Activated B cell treated with CpG ODN at 0.5 μM for 24 hours (primary cell): ENCODE measurements around the gene TFAP2A. TPM values are rescaled to one million over a fixed set of nuclear protein-coding genes. Genes with fewer than 3 reads are reported as not detected.

Experiments
- ATAC-seq: fragments of 200-7000 bp; cut with Tn5 transposase; one replicate; pipeline ENCODE4 v1.10.0; 2021; ENCODE audit warnings: low read depth, mild to moderate bottlenecking, moderate library complexity
- CTCF ChIA-PET: fragments of 350-600 bp; sonication (Branson Sonifier 250); formaldehyde crosslinking; loops from one replicate; lab custom pipeline; 2021; ENCODE audit warnings: antibody characterized with exemption; lab: Charles Lee
- POLR2A ChIA-PET: fragments of 350-600 bp; sonication (Branson Sonifier 250); formaldehyde crosslinking; loops from one replicate; lab custom pipeline; 2021; ENCODE audit warnings: antibody characterized with exemption; lab: Charles Lee
- DNase-seq: peaks from one replicate; pipeline ENCODE4 v3.0.0; 2022
- H3K27ac Mint-ChIP-seq: one replicate; pipeline ENCODE4 v1.8.0; 2020; ENCODE audit warnings: mixed read lengths
- H3K27me3 Mint-ChIP-seq: one replicate; pipeline ENCODE4 v1.8.0; 2021; ENCODE audit warnings: mixed read lengths
- H3K36me3 Mint-ChIP-seq: one replicate; pipeline ENCODE4 v1.8.0; 2021; ENCODE audit warnings: low read depth, mixed read lengths
- H3K4me1 Mint-ChIP-seq: one replicate; pipeline ENCODE4 v1.8.0; 2021; ENCODE audit warnings: mixed read lengths
- H3K4me3 Mint-ChIP-seq: one replicate; pipeline ENCODE4 v1.8.0; 2020; ENCODE audit warnings: mild to moderate bottlenecking, mixed read lengths
- H3K9me3 Mint-ChIP-seq: one replicate; pipeline ENCODE4 v1.8.0; 2020; ENCODE audit warnings: mixed read lengths
- intact Hi-C: fragments of 100-400 bp; cut with micrococcal nuclease; formaldehyde crosslinking; loops from one replicate; pipeline ENCODE4 v1.15.1; 2024
- total RNA-seq: library from RNA; stranded (reverse); gene quantifications from 2 replicates; pipeline ENCODE4 v1.2.3, GENCODE V29; 2022
- TF ChIP-seq, protein P1 (sequence below): fragments of 200-600 bp; IDR thresholded peaks from one replicate; pipeline ENCODE4 v1.8.0; 2022; ENCODE audit warnings: antibody characterized with exemption, mild to moderate bottlenecking

Gene TFAP2A
- total RNA-seq, 1 donor from 2014 or later, result not detected

DNA sequence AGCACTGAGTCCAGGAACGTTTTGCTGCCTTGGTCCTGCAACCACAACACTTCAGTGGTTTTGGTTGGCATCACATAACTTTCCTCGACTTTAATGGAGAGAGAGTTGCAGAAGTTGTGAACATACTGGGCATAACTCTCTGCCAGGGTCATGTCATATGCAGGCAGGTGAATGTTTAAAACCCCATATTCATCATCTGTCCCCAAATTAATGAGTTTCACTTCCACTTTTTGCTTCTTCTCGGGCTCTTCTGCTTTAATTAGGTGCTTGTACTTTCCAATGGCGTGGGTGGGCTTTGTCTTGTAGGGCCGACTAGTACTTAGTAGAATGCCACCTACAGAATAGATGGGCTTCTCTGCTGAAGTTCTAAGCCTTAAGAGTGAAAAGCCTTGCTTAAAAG lies 45.2 kb upstream of the TFAP2A start:
- TF ChIP-seq, protein P1, sequence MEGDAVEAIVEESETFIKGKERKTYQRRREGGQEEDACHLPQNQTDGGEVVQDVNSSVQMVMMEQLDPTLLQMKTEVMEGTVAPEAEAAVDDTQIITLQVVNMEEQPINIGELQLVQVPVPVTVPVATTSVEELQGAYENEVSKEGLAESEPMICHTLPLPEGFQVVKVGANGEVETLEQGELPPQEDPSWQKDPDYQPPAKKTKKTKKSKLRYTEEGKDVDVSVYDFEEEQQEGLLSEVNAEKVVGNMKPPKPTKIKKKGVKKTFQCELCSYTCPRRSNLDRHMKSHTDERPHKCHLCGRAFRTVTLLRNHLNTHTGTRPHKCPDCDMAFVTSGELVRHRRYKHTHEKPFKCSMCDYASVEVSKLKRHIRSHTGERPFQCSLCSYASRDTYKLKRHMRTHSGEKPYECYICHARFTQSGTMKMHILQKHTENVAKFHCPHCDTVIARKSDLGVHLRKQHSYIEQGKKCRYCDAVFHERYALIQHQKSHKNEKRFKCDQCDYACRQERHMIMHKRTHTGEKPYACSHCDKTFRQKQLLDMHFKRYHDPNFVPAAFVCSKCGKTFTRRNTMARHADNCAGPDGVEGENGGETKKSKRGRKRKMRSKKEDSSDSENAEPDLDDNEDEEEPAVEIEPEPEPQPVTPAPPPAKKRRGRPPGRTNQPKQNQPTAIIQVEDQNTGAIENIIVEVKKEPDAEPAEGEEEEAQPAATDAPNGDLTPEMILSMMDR, result no peak
- Mint-ChIP-seq H3K36me3 (no peaks in the 10 kb centered on the region), H3K9me3 (no peaks in the 10 kb centered on the region), H3K27ac (no peak overlapping the region), H3K4me1 (peaks cover 10% of the 10 kb centered on the region), H3K27me3 (peaks cover 17% of the 10 kb centered on the region), H3K4me3 (no peak overlapping the region)
- ATAC-seq (peak; percentile 67), DNase-seq (no peak)
- POLR2A ChIA-PET, result no interaction called here
- intact Hi-C loops, result no loop called here
- CTCF ChIA-PET, result no interaction called here

DNA sequence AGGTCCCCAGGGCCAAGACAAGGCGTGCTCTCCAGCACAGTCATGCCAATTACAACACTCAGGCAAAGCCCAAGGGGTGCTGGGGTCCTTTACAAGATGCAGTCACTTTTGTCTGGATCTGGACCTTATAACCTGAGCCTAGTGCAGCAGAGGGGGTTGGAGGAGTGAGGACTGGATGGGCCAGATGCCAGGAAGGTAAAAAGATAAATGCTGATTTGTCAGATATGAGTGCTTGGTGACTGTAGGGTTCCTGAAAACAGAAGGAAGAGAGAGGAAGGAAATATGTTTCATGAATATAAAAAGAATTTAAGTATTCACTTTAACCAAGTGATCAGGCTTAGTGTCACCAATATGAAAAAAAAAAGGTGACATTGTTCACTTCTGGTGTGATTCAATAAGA lies 43.4 kb upstream of the TFAP2A start:
- ChIA-PET CTCF (no interaction called here), POLR2A (no interaction called here)
- Mint-ChIP-seq H3K4me3 (no peak overlapping the region), H3K27ac (no peak overlapping the region), H3K27me3 (peaks cover 17% of the 10 kb centered on the region), H3K9me3 (no peaks in the 10 kb centered on the region), H3K4me1 (peaks cover 10% of the 10 kb centered on the region), H3K36me3 (no peaks in the 10 kb centered on the region)
- TF ChIP-seq, protein P1, result no peak
- ATAC-seq (no peak), DNase-seq (no peak)
- intact Hi-C loops, result no loop called here

DNA sequence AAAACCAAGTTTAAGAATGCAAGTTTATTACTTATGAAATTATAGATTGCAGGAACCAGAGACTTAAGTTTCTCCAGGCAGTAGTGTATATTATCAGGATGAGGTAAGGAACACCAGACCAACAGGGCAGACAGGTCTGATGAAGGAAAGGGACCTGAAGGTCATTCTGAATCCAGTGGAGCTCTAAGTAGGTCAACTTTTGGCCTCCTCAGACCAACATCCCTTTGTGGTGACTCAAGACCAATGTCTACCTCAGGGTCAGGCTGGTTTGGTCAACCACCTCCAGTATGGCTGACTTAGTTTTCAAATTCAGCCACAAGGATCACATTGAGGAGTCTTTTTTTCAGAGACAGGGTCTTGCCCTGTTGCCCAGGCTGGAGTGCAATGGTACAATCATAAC lies 38.7 kb upstream of the TFAP2A start:
- Mint-ChIP-seq H3K9me3 (no peaks in the 10 kb centered on the region), H3K4me1 (no peaks in the 10 kb centered on the region), H3K27ac (no peak overlapping the region), H3K4me3 (no peak overlapping the region), H3K36me3 (no peaks in the 10 kb centered on the region), H3K27me3 (peaks cover 17% of the 10 kb centered on the region)
- DNase-seq (no peak), ATAC-seq (no peak)
- POLR2A ChIA-PET, result interaction anchor here (0.5 kb wide), 1 partner anchor 240 kb away, joined by 3 read pairs; no protein-coding TSS in a partner anchor
- CTCF ChIA-PET, result no interaction called here
- intact Hi-C loops, result loop anchor here (5.0 kb wide), 1 partner anchor 646 kb away; no protein-coding TSS in a partner anchor
- TF ChIP-seq, protein P1, result no peak

DNA sequence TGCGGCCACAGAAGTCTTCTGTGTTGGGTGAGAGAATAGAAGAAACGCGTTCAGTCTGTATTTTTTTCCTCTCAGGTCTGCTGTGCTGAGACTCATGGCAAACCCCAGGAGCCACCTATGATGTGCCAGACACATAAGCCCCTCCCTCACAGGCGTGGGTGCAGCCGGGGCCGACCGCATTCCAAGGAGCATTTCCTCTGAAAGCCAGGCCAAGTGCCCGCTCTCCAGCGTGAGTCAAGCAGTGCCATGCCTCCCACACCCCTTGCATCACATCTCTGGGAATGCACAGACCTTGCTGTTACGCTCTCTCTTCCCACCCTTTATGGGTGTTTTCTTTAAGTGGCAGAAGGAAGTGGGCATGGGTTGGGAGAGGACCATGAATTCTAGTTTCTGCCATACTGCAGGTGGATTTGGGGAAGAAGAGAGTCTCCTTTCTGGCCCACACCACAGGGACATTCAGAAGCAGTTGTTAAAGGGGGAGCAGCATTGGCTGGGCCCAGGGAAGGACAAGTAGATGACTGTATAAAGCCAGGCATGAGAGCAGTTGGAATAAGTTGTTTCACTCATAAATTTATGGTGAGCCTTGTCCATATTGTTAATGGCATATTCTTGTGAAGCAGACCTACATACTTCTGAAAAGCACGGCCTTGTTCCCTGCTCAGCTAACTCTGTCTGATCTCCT lies 37.1 kb upstream of the TFAP2A start:
- Mint-ChIP-seq H3K27ac (no peak overlapping the region), H3K4me1 (no peaks in the 10 kb centered on the region), H3K27me3 (peaks cover 19% of the 10 kb centered on the region), H3K36me3 (no peaks in the 10 kb centered on the region), H3K9me3 (no peaks in the 10 kb centered on the region), H3K4me3 (no peak overlapping the region)
- DNase-seq (no peak), ATAC-seq (no peak)
- intact Hi-C loops, result loop anchor here (5.0 kb wide), 1 partner anchor 645 kb away; no protein-coding TSS in a partner anchor
- POLR2A ChIA-PET, result no interaction called here
- CTCF ChIA-PET, result no interaction called here
- TF ChIP-seq, protein P1, result no peak

DNA sequence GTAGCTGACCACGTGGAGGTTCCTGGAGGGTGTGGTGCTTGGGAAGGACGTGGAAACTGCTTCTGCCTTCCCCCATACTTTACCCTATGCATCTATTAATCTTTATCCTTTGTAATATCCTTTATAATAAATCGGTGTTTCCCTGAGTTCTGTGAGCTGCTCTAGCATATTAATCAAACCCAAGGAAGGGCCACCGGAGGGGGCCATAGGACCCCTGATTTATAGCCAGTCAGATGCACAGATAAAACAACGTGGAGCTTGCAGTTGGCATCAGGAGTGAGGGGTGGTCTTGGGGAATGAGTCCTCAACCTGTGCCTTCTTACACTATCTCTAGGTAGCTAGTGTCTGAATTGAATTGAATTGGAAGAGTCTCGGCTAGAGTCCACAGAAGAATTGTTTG lies 36.5 kb upstream of the TFAP2A start:
- DNase-seq (no peak), ATAC-seq (no peak)
- POLR2A ChIA-PET, result no interaction called here
- Mint-ChIP-seq H3K9me3 (no peaks in the 10 kb centered on the region), H3K27ac (no peak overlapping the region), H3K4me1 (no peaks in the 10 kb centered on the region), H3K4me3 (no peak overlapping the region), H3K36me3 (no peaks in the 10 kb centered on the region), H3K27me3 (peaks cover 23% of the 10 kb centered on the region)
- intact Hi-C loops, result loop anchor here (5.0 kb wide), 1 partner anchor 644 kb away; no protein-coding TSS in a partner anchor
- CTCF ChIA-PET, result no interaction called here
- TF ChIP-seq, protein P1, result no peak
